ENCODE results near the gene SLC29A1. TPM values are rescaled to one million over a fixed set of nuclear protein-coding genes. Genes with fewer than 3 reads are reported as not detected.

The SLC29A1 gene
- 10 to 100 TPM; 16.1 to 17.5 TPM for total RNA-seq
- 10 to 100 TPM; 37.0 to 51.8 TPM for polyA plus RNA-seq (ENCODE audit: insufficient read length in 2 of 2)
- long read RNA-seq, donor 1, transcript SLC29A1-209 (13 exons, 2,318 nt), result major isoform, 6 of 46 reads
- long read RNA-seq, donor 1, partial matches to known transcripts, result 36 of 46 reads
- long read RNA-seq, donor 1, other reads (novel, unspliced or antisense), result 0 of 46 reads
- long read RNA-seq, donor 2, partial matches to known transcripts, result 0 of 1 reads
- long read RNA-seq, donor 2, other reads (novel, unspliced or antisense), result 0 of 1 reads
- long read RNA-seq, donor 3, result 0 reads
- long read RNA-seq, donor 4, partial matches to known transcripts, result 0 of 4 reads
- long read RNA-seq, donor 4, other reads (novel, unspliced or antisense), result 0 of 4 reads

- DNase-seq (ENCODE audit: low read depth in 4 of 6, low spot score in 6 of 6), result peak in 2 of 6 donors; percentile 88 to 89
- Histone ChIP-seq H3K27me3 (ENCODE audit: control insufficient read depth, insufficient read depth, low read length) (peaks cover 7% of the 10 kb centered on the region), H3K36me3 (ENCODE audit: control insufficient read depth, insufficient read depth, low read length) (peaks cover 8% of the 10 kb centered on the region), H3K4me1 (ENCODE audit: control insufficient read depth, insufficient read depth, low read length) (peaks cover 77% of the 10 kb centered on the region), H3K9me3 (ENCODE audit: control insufficient read depth, insufficient read depth, low read length) (no peaks in the 10 kb centered on the region), H3K27ac (ENCODE audit: low read depth, low read length) (peak within 1 kb of the TSS; percentile 8), H3K4me3 (ENCODE audit: low read depth, low read length) (peak within 1 kb of the TSS; percentile 32)
- under 1% methylated on average over 68 of the region's 73 CpGs for WGBS (ENCODE audit: insufficient coverage)
Observed at GRCh38 chr6:44223319-44224028, at the start of gene SLC29A1. SLC29A1 (plus strand) TSS chr6:44223595; CDS start chr6:44227314, 3,719 bp downstream.

- Histone ChIP-seq H3K4me3 (ENCODE audit: low read depth, low read length) (no peak overlapping the region), H3K27me3 (ENCODE audit: control insufficient read depth, insufficient read depth, low read length) (no peaks in the 10 kb centered on the region), H3K9me3 (ENCODE audit: control insufficient read depth, insufficient read depth, low read length) (no peaks in the 10 kb centered on the region), H3K4me1 (ENCODE audit: control insufficient read depth, insufficient read depth, low read length) (peaks cover 9% of the 10 kb centered on the region), H3K36me3 (ENCODE audit: control insufficient read depth, insufficient read depth, low read length) (no peaks in the 10 kb centered on the region), H3K27ac (ENCODE audit: low read depth, low read length) (no peak overlapping the region)
- WGBS (ENCODE audit: insufficient coverage), result 96% methylated on average over 4 of the region's 15 CpGs
- no peak for DNase-seq (ENCODE audit: low read depth in 4 of 6, low spot score in 6 of 6)
Observed at GRCh38 chr6:44176130-44176761, 47.1 kb upstream of the SLC29A1 start.

GRCh38 chr6:44176762-44177509, 46.5 kb upstream of the SLC29A1 start:
- DNase-seq (ENCODE audit: low read depth in 4 of 6, low spot score in 6 of 6), result no peak
- peaks cover 9% of the 10 kb centered on the region for H3K4me1 ChIP-seq (ENCODE audit: control insufficient read depth, insufficient read depth, low read length)
- 75% methylated on average over 22 of the region's 24 CpGs for WGBS (ENCODE audit: insufficient coverage)
- H3K4me3 ChIP-seq (ENCODE audit: low read depth, low read length), result no peak overlapping the region
- H3K9me3 ChIP-seq (ENCODE audit: control insufficient read depth, insufficient read depth, low read length), result no peaks in the 10 kb centered on the region
- no peaks in the 10 kb centered on the region for H3K36me3 ChIP-seq (ENCODE audit: control insufficient read depth, insufficient read depth, low read length)
- H3K27ac ChIP-seq (ENCODE audit: low read depth, low read length), result no peak overlapping the region
- no peaks in the 10 kb centered on the region for H3K27me3 ChIP-seq (ENCODE audit: control insufficient read depth, insufficient read depth, low read length)

DNA sequence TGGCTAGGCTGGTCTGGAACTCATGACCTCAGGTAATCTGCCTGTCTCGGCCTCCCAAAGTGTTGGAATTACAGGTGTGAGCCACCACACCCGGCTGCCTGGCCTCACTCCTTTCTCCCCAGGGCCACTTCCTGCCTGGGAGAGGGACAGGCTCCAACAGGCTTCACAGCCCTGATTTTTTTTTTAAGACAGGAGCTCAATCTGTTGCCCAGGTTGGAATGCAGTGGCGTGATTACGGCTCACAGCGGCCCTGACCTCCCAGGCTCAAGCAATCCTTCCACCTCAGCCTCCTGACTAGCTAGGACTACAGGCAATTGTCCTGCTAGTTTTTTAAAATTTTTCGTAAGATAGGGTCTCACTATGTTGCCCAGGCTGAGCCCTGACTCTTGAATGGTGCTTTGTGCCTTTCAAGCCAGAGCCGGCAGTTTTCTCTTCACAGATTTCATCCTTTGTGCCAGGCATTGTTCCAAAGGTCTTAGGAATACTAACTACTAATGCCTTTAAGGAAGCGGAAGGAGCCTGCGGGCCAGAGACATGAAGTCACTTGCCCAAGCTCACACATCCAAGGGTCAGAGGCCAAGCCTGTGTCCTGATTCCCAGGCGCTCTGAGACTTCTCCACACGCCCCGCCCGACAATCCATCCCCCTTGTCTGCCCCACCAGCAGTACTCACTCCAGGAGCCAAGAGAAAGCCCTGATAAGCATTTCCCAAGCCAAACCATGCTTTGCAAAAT, 45.5 kb upstream of the SLC29A1 start:
- Histone ChIP-seq H3K27ac (ENCODE audit: low read depth, low read length) (no peak overlapping the region), H3K9me3 (ENCODE audit: control insufficient read depth, insufficient read depth, low read length) (no peaks in the 10 kb centered on the region), H3K4me3 (ENCODE audit: low read depth, low read length) (no peak overlapping the region), H3K27me3 (ENCODE audit: control insufficient read depth, insufficient read depth, low read length) (no peaks in the 10 kb centered on the region), H3K36me3 (ENCODE audit: control insufficient read depth, insufficient read depth, low read length) (no peaks in the 10 kb centered on the region), H3K4me1 (ENCODE audit: control insufficient read depth, insufficient read depth, low read length) (peaks cover 5% of the 10 kb centered on the region)
- 76% methylated on average over 12 of the region's 13 CpGs for WGBS (ENCODE audit: insufficient coverage)
- no peak for DNase-seq (ENCODE audit: low read depth in 4 of 6, low spot score in 6 of 6)

DNA sequence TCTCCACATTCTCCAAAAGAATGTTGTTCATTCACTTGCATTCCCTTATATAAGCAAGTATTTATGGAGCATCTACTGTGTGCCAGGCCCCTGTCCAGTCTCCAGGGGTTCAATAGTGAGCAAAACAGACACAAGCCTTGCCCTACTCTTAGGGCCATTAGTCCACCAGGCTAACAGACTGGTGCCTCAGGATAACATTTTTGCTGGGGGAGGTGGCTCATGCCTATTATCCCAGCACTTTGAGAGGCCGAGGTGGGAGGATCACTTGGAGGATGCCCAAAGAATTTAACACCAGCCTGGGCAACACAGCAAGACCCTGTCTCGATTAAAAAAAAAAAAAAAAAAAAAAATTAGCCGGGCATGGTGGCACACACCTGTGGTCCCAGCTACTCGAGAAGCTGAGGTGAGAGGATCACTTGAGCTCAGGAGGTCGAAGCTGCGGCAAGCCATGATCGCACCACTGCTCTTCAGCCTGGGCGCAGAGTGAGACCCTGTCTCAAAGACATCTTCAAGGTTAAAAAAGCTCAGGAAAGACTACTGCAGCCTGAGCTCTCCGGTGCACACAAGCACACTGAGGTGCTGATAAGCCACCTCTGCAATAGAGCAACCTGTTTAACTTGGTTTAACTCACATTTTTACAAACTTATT, 44.8 kb upstream of the SLC29A1 start:
- Histone ChIP-seq H3K27me3 (ENCODE audit: control insufficient read depth, insufficient read depth, low read length) (no peaks in the 10 kb centered on the region), H3K27ac (ENCODE audit: low read depth, low read length) (no peak overlapping the region), H3K4me3 (ENCODE audit: low read depth, low read length) (no peak overlapping the region), H3K4me1 (ENCODE audit: control insufficient read depth, insufficient read depth, low read length) (no peaks in the 10 kb centered on the region), H3K36me3 (ENCODE audit: control insufficient read depth, insufficient read depth, low read length) (no peaks in the 10 kb centered on the region), H3K9me3 (ENCODE audit: control insufficient read depth, insufficient read depth, low read length) (no peaks in the 10 kb centered on the region)
- 92% methylated on average over 7 of the region's 9 CpGs for WGBS (ENCODE audit: insufficient coverage)
- no peak for DNase-seq (ENCODE audit: low read depth in 4 of 6, low spot score in 6 of 6)

DNA sequence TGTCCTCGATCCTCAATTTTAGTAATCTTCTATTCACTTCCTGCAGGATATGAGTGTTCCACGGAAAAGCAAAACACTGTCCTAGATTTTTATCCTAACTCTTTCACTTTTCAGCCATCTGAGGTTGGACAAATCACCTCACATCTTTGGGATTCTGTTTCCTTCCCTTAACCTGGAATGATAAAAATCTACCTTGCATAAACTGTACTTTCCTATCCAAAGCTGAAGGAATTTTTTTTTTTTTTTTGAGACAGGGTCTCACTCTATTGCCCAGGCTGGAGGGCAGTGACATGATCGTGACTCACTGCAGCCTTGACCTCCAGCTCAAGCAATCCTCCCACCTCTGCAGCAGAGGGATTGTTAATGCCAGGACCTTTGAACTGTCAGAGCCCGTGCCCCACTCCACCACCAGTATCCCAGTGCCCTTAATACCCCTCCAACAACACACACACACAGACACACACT, 44.3 kb upstream of the SLC29A1 start:
- Histone ChIP-seq H3K27ac (ENCODE audit: low read depth, low read length) (no peak overlapping the region), H3K4me3 (ENCODE audit: low read depth, low read length) (no peak overlapping the region), H3K4me1 (ENCODE audit: control insufficient read depth, insufficient read depth, low read length) (no peaks in the 10 kb centered on the region), H3K9me3 (ENCODE audit: control insufficient read depth, insufficient read depth, low read length) (no peaks in the 10 kb centered on the region), H3K36me3 (ENCODE audit: control insufficient read depth, insufficient read depth, low read length) (no peaks in the 10 kb centered on the region), H3K27me3 (ENCODE audit: control insufficient read depth, insufficient read depth, low read length) (no peaks in the 10 kb centered on the region)
- 80% methylated on average over 4 of the region's 4 CpGs for WGBS (ENCODE audit: insufficient coverage)
- DNase-seq (ENCODE audit: low read depth in 4 of 6, low spot score in 6 of 6), result no peak

GRCh38 chr6:44179648-44180047, 43.7 kb upstream of the SLC29A1 start:
- Histone ChIP-seq H3K9me3 (ENCODE audit: control insufficient read depth, insufficient read depth, low read length) (no peaks in the 10 kb centered on the region), H3K4me3 (ENCODE audit: low read depth, low read length) (no peak overlapping the region), H3K27ac (ENCODE audit: low read depth, low read length) (no peak overlapping the region), H3K4me1 (ENCODE audit: control insufficient read depth, insufficient read depth, low read length) (no peaks in the 10 kb centered on the region), H3K27me3 (ENCODE audit: control insufficient read depth, insufficient read depth, low read length) (no peaks in the 10 kb centered on the region), H3K36me3 (ENCODE audit: control insufficient read depth, insufficient read depth, low read length) (no peaks in the 10 kb centered on the region)
- 94% methylated on average over 6 of the region's 7 CpGs for WGBS (ENCODE audit: insufficient coverage)
- no peak for DNase-seq (ENCODE audit: low read depth in 4 of 6, low spot score in 6 of 6)

- Histone ChIP-seq H3K4me3 (ENCODE audit: low read depth, low read length) (no peak overlapping the region), H3K36me3 (ENCODE audit: control insufficient read depth, insufficient read depth, low read length) (no peaks in the 10 kb centered on the region), H3K27ac (ENCODE audit: low read depth, low read length) (no peak overlapping the region), H3K4me1 (ENCODE audit: control insufficient read depth, insufficient read depth, low read length) (no peaks in the 10 kb centered on the region), H3K9me3 (ENCODE audit: control insufficient read depth, insufficient read depth, low read length) (no peaks in the 10 kb centered on the region), H3K27me3 (ENCODE audit: control insufficient read depth, insufficient read depth, low read length) (no peaks in the 10 kb centered on the region)
- DNase-seq (ENCODE audit: low read depth in 4 of 6, low spot score in 6 of 6), result no peak
- WGBS (ENCODE audit: insufficient coverage), result 83% methylated on average over 4 of the region's 4 CpGs
Observed at GRCh38 chr6:44180406-44180805, 43.0 kb upstream of the SLC29A1 start.

Data from spinal cord (tissue), 10 donors.